HFFc6 (cell line): ENCODE measurements around the gene A4GALT. TPM values are rescaled to one million over a fixed set of nuclear protein-coding genes. Genes with fewer than 3 reads are reported as not detected.

ENCODE experiments used
- DNase-seq: peaks from one replicate; pipeline ENCODE4 v3.0.0-alpha.2; 2018
- H3K27ac Mint-ChIP-seq: 2 replicates; pipeline ENCODE4 v1.8.0; 2020; ENCODE audit warnings: mild to moderate bottlenecking, mixed read lengths
- H3K27me3 Mint-ChIP-seq: 2 replicates; pipeline ENCODE4 v1.8.0; 2021; ENCODE audit warnings: mild to moderate bottlenecking, moderate library complexity, mixed read lengths; ENCODE audit not compliant: insufficient read depth
- H3K36me3 Mint-ChIP-seq: 2 replicates; pipeline ENCODE4 v1.8.0; 2021; ENCODE audit warnings: low read depth, mixed read lengths
- H3K4me1 Mint-ChIP-seq: 2 replicates; pipeline ENCODE4 v1.8.0; 2020; ENCODE audit warnings: low read depth, mixed read lengths
- H3K4me3 Mint-ChIP-seq: 2 replicates; pipeline ENCODE4 v1.8.0; 2020; ENCODE audit warnings: mild to moderate bottlenecking, moderate library complexity, mixed read lengths
- H3K9me3 Mint-ChIP-seq: 2 replicates; pipeline ENCODE4 v1.8.0; 2020; ENCODE audit warnings: mild to moderate bottlenecking, mixed read lengths
- CTCF ChIP-seq: fragments of 200-600 bp; sonication (generic); IDR thresholded peaks from 2 replicates; pipeline ENCODE4 v1.5.0; 2021; ENCODE audit warnings: antibody characterized with exemption, mild to moderate bottlenecking
- total RNA-seq, 6 experiments: library from RNA; stranded (reverse); fragmentation: NEBNext Ultra II Directional; extraction: Animal tissue kit (Norgen Biotek cat#: 25700); gene quantifications; 2 replicates in 1 of 6; 3 replicates in 5 of 6; pipeline ENCODE4 v1.2.3, GENCODE V29; 2021

Gene A4GALT
- total RNA-seq, 6 experiments from 2014 or later, result 12.2 to 14.3 (median 13.1) TPM

DNA sequence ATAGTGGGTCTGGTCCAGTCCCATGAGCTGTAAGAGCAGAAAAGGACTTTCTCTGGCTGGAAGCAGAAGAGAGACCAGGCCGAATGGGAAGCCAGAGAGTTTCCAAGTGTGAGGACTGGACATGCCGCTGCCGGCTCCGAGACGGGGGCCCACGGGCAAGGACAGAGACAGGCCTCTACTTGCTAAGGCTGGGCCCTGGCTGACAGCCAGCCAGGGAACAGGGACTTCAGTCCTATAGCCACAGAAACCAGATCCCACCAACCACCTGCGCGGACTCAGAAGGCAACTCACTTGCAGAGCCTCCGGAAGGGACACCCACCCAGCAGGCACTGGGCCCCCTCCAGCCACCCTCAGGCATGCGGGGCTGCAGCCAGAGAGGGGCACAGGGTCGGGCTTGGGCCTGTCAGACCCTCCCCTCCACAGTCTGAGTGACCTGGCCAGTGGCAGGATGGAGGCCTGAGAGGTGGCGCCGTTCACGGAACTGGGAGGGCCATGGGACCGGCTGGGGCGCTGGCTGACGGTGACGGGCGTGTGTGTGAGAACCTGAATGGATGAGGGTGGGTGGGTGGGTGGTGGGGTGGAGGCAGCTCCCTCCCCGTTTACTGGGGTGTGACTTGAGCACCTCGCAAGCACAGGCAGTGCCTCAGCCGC, 47.8 kb upstream of the A4GALT start:
- Mint-ChIP-seq H3K9me3 (no peaks in the 10 kb centered on the region), H3K4me3 (no peak overlapping the region), H3K27me3 (peaks cover 5% of the 10 kb centered on the region), H3K27ac (no peak overlapping the region), H3K4me1 (peaks cover 10% of the 10 kb centered on the region), H3K36me3 (no peaks in the 10 kb centered on the region)
- TF ChIP-seq CTCF, result no peak
- no peak for DNase-seq

DNA sequence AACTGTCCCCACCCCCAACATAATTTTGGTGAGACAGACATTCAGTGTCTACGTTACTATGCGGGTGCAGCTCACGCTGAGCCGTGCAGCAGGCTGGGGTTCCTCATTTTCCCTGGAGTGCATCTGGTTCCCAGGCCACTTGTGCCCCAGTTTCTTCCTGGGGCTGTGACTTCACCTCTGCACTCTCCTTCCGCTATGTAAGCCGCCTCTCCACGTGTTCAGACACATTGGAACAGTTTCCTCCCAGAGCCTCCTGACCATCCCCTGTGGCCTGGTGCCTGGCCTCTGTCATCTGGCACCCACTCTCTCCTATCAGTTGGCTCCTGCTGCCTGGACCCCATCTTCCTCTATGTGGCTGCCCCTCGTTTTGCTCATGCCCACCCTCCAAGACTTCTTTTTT, 46.2 kb upstream of the A4GALT start:
- H3K9me3 Mint-ChIP-seq, result no peaks in the 10 kb centered on the region
- peaks cover 10% of the 10 kb centered on the region for H3K4me1 Mint-ChIP-seq
- DNase-seq, result no peak
- H3K36me3 Mint-ChIP-seq, result no peaks in the 10 kb centered on the region
- H3K27ac Mint-ChIP-seq, result no peak overlapping the region
- no peak overlapping the region for H3K4me3 Mint-ChIP-seq
- TF ChIP-seq CTCF, result no peak
- peaks cover 2% of the 10 kb centered on the region; the same call in 1 of the 2 replicates for H3K27me3 Mint-ChIP-seq

GRCh38 chr22:42764895-42765363, 44.3 kb upstream of the A4GALT start:
- H3K9me3 Mint-ChIP-seq, result no peaks in the 10 kb centered on the region
- H3K36me3 Mint-ChIP-seq, result no peaks in the 10 kb centered on the region
- TF ChIP-seq CTCF, result no peak
- DNase-seq, result no peak
- no peak overlapping the region for H3K27ac Mint-ChIP-seq
- peaks cover 2% of the 10 kb centered on the region; the same call in 1 of the 2 replicates for H3K27me3 Mint-ChIP-seq
- H3K4me1 Mint-ChIP-seq, result peaks cover 7% of the 10 kb centered on the region
- no peak overlapping the region for H3K4me3 Mint-ChIP-seq

- no peaks in the 10 kb centered on the region for H3K9me3 Mint-ChIP-seq
- DNase-seq, result no peak
- TF ChIP-seq CTCF, result no peak
These were observed 43.4 kb upstream of the A4GALT start for GRCh38 chr22:42763965-42764480.

GRCh38 chr22:42760806-42761565, 40.3 kb upstream of the A4GALT start:
- DNase-seq, result no peak
- peaks cover 2% of the 10 kb centered on the region; the same call in 1 of the 2 replicates for H3K27me3 Mint-ChIP-seq
- no peak for TF ChIP-seq CTCF

More at GRCh38 chr22:42763965-42764480, 43.4 kb upstream of the A4GALT start:
- no peak overlapping the region for H3K4me3 Mint-ChIP-seq
- peaks cover 2% of the 10 kb centered on the region; the same call in 1 of the 2 replicates for H3K27me3 Mint-ChIP-seq
- H3K4me1 Mint-ChIP-seq, result peaks cover 6% of the 10 kb centered on the region
- no peaks in the 10 kb centered on the region for H3K36me3 Mint-ChIP-seq
- no peak overlapping the region for H3K27ac Mint-ChIP-seq

More at GRCh38 chr22:42760806-42761565, 40.3 kb upstream of the A4GALT start:
- H3K27ac Mint-ChIP-seq, result no peak overlapping the region
- H3K4me1 Mint-ChIP-seq, result peaks cover 26% of the 10 kb centered on the region
- H3K9me3 Mint-ChIP-seq, result no peaks in the 10 kb centered on the region
- H3K4me3 Mint-ChIP-seq, result no peak overlapping the region
- H3K36me3 Mint-ChIP-seq, result no peaks in the 10 kb centered on the region
